Ascending aorta (tissue), 2 donors: ENCODE measurements around the gene SMYD1. TPM values are rescaled to one million over a fixed set of nuclear protein-coding genes. Genes with fewer than 3 reads are reported as not detected.

Experiments
- DNase-seq, 2 donors: peaks; one replicate each; pipeline ENCODE4 v3.0.0-alpha.2; 2019; ENCODE audit warnings: low spot score in 2 of 2
- H3K27ac ChIP-seq, 2 donors: fragments of 200-600 bp; sonication (generic); one replicate each; pipeline ENCODE4 v1.5.1; 2016 to 2017; ENCODE audit warnings: mild to moderate bottlenecking in 1 of 2
- H3K27me3 ChIP-seq: fragments of 200-600 bp; sonication (generic); one replicate; pipeline ENCODE4 v1.5.1; 2017
- H3K36me3 ChIP-seq, 2 donors: fragments of 200-600 bp; sonication (generic); one replicate each; pipeline ENCODE4 v1.5.1; 2016
- H3K4me1 ChIP-seq, 2 donors: fragments of 200-600 bp; sonication (generic); one replicate each; pipeline ENCODE4 v1.5.1; 2016 to 2017; ENCODE audit warnings: mild to moderate bottlenecking in 1 of 2
- H3K4me3 ChIP-seq, 2 donors: fragments of 200-600 bp; sonication (generic); one replicate each; pipeline ENCODE4 v1.5.1; 2016 to 2017; ENCODE audit warnings: mild to moderate bottlenecking in 1 of 2
- H3K9me3 ChIP-seq, 2 donors: fragments of 200-600 bp; sonication (generic); one replicate each; pipeline ENCODE4 v1.5.1; 2016
- intact Hi-C: fragments of 100-400 bp; cut with DNase I; formaldehyde crosslinking; loops from one replicate; pipeline ENCODE4 v1.15.1; 2023
- total RNA-seq: library from RNA; depleted of rRNA; stranded (reverse); fragments of >200 nt; gene quantifications from one replicate; pipeline ENCODE4 v1.1.0, GENCODE V29; 2016
- TF ChIP-seq, protein P1 (sequence below), 3 experiments: fragments of 200-600 bp in 2 of 3; fragments of 450-650 bp in 1 of 3; sonication (generic) in 2 of 3; IDR thresholded peaks; one replicate each; pipeline ENCODE4 v1.5.1; 2016 to 2019; ENCODE audit warnings: antibody characterized with exemption in 3 of 3, mild to moderate bottlenecking in 1 of 3, moderate library complexity in 1 of 3

Gene SMYD1
- total RNA-seq, 1 donor from 2014 or later, result not detected

DNA sequence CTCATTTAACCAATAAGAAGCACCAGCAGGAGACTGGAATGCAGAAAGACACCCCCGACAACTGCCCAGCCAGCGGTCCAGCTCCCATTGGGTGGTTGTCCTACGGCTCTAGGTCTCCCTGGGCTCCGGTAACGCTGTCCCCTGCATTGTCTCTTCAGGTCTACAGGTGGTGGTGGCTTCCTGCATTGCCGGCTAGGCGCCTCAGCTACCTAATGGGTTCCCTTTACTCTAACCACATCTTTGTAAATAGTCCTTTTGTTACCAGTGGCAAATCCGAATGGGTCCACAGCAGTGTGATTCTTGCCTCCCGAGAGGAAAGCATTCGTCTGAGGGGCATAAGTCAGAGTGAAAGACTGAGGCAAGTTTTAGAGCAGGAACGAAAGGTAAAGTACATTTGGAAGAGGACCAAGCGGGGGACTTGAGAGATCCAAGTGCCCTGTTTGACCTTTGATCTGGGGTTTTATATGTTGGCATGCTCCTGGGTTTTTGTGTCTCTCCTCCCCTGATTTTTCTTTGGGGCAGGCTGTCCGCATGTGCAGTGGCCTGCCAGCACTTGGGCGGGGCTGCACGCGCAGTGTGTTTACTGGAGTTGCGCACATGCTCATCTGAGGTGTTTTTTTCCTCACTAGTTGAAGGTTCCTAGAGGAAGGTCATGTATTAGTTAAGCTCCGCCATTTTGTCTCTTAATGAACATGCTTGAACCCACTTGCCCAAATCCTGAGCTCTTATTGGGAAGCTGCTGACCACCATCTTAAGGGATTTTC is 49.2 kb downstream of the SMYD1 start:
- Histone ChIP-seq H3K4me3 (no peak overlapping the region), H3K27ac (no peak overlapping the region), H3K36me3 (no peaks in the 10 kb centered on the region), H3K9me3 (no peaks in the 10 kb centered on the region), H3K27me3 (no peaks in the 10 kb centered on the region), H3K4me1 (no peaks in the 10 kb centered on the region)
- no peak for DNase-seq
- TF ChIP-seq, protein P1, sequence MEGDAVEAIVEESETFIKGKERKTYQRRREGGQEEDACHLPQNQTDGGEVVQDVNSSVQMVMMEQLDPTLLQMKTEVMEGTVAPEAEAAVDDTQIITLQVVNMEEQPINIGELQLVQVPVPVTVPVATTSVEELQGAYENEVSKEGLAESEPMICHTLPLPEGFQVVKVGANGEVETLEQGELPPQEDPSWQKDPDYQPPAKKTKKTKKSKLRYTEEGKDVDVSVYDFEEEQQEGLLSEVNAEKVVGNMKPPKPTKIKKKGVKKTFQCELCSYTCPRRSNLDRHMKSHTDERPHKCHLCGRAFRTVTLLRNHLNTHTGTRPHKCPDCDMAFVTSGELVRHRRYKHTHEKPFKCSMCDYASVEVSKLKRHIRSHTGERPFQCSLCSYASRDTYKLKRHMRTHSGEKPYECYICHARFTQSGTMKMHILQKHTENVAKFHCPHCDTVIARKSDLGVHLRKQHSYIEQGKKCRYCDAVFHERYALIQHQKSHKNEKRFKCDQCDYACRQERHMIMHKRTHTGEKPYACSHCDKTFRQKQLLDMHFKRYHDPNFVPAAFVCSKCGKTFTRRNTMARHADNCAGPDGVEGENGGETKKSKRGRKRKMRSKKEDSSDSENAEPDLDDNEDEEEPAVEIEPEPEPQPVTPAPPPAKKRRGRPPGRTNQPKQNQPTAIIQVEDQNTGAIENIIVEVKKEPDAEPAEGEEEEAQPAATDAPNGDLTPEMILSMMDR (IDR thresholded peaks at IDR 0.05), result no peak
- intact Hi-C loops, result no loop called here

DNA sequence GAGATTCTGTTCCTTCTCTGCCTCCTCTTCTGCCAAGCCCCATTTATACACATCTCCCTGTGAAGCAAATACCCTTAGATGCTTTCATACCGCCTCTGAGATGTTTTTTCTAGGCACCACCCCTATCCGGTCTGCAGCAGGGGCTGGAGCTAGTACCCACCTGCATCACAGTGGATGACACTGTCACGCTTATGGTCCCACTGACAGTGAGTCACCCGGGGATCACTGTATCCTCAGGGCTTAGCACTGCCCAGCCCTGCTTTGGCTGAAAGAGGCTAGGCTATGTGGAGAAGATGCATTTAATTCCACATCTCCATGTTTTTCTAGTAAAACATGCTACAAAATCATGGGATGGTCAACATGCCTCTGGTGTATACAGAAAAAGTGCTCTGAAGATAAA is 50.3 kb downstream of the SMYD1 start:
- Histone ChIP-seq H3K27me3 (no peaks in the 10 kb centered on the region), H3K27ac (no peak overlapping the region), H3K4me3 (no peak overlapping the region), H3K4me1 (no peaks in the 10 kb centered on the region), H3K36me3 (no peaks in the 10 kb centered on the region), H3K9me3 (no peaks in the 10 kb centered on the region)
- TF ChIP-seq, protein P1 (IDR thresholded peaks at IDR 0.05), result no peak
- intact Hi-C loops, result no loop called here
- no peak for DNase-seq

DNA sequence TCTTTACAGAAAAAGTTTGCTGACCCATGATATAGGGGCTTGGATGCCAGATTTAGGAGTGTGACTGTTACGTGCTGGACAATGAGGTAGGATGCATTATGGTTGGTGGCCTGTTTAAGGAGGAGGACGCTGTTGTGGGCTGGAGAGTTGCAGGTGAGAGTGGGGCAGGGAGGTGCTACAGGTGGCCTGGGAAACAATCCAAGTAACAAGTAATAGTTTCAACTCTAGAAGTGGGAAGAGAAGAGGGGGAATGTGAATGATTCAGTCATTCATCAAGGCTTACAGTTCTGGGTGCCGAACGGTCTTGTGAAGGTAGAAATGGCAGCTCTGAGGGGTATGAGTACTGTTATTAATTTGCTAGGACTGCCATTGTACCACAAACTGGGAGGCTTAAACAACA is 54.1 kb downstream of the SMYD1 start:
- no peak overlapping the region for H3K27ac ChIP-seq
- no peaks in the 10 kb centered on the region for H3K27me3 ChIP-seq
- TF ChIP-seq, protein P1 (IDR thresholded peaks at IDR 0.05), result no peak
- no peaks in the 10 kb centered on the region for H3K36me3 ChIP-seq
- H3K4me3 ChIP-seq, result no peak overlapping the region
- no peaks in the 10 kb centered on the region for H3K4me1 ChIP-seq
- no peak for DNase-seq
- H3K9me3 ChIP-seq, result no peaks in the 10 kb centered on the region
- intact Hi-C loops, result no loop called here

DNA sequence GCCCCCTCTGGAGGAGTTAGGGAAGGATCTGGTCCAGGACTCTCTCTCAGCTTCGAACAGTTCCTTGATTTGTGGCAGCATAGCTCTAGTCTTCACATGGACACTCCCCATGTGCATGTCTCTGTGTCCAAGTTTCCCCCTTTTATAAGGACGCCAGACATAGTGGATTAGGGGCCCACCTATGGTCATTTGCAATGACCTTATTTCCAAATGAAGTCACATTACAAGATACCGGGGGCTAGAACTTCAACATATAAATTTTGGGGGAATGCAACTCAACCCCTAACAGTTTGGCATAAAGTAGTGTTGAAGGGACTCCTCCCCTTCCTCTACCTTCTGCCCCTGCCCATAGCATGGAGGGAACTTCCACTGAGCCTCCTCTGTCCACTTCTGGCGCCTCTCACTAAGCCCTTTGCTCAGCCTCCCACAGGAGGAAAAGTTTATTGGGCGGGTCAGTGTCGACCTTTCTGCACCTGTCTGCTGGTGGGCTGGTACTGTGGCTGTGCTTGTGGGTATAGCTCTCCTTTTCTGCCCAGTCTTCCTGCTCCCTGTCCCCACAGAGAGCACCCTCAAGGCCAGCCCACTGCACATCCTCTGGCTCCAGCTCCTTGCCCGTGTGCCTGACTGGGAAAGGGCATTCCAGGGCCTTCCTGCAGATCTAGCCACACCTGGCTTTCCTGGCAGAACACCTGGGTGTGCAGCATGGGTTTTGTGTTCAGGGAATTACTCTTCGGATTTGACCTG is 54.7 kb downstream of the SMYD1 start:
- intact Hi-C loops, result no loop called here
- TF ChIP-seq, protein P1 (IDR thresholded peaks at IDR 0.05), result no peak
- Histone ChIP-seq H3K4me1 (no peaks in the 10 kb centered on the region), H3K27me3 (no peaks in the 10 kb centered on the region), H3K9me3 (no peaks in the 10 kb centered on the region), H3K4me3 (no peak overlapping the region), H3K27ac (no peak overlapping the region), H3K36me3 (no peaks in the 10 kb centered on the region)
- no peak for DNase-seq

DNA sequence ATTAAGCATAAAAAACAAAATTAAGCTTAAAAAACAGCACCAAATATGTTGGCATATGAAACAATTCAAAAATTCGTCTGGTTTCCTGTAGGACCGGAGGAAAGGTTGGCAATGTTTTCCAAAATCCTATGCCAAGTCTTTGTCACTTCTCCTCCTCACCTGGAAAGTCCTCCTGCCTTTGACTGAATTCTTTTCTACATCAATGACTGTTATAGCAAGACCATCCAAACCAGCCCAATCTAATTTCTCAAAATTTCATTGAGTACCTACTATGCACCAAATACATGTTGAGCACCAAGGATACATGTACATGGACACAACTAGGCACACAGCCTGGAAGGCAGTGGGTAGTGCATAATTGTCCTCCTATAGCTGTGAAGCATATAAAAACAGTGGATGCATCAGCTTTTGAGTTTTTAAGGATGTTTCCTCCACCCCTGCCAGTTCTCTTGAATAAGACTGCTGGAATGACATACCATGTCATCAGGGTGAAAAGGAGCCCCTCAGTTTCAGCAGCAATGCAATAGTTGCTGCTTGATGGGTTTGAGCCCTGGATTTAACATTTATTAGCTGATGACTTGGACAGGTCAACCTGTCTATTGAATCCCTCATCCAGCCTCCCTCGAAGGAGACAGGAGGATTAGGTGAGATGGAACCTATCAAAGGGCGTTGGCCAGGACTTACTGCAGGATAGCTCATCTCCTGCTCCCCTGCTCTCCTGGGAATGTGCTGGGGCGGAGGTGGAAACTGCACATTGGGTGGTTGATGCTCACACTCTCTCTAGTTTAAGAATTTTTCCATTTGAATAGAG is 55.7 kb downstream of the SMYD1 start:
- TF ChIP-seq, protein P1 (IDR thresholded peaks at IDR 0.05), result no peak
- no peaks in the 10 kb centered on the region for H3K27me3 ChIP-seq

More for the DNA sequence above, 55.7 kb downstream of the SMYD1 start:
- no peak overlapping the region for H3K27ac ChIP-seq
- no peak overlapping the region for H3K4me3 ChIP-seq
- no peak for DNase-seq
- H3K4me1 ChIP-seq, result no peaks in the 10 kb centered on the region
- H3K36me3 ChIP-seq, result no peaks in the 10 kb centered on the region
- no peaks in the 10 kb centered on the region for H3K9me3 ChIP-seq
- intact Hi-C loops, result no loop called here
